Lung (tissue), 13 donors: ENCODE data around the gene FABP1. TPM values are rescaled to one million over a fixed set of nuclear protein-coding genes. Genes with fewer than 3 reads are reported as not detected.
A peak's percentile ranks its signal among the peaks of the same experiment; 100 is the strongest.

ENCODE experiments used
- ATAC-seq: fragments of 200-7000 bp; cut with Tn5 transposase; one replicate; pipeline ENCODE4 v1.9.1; 2020; ENCODE audit warnings: moderate number of reproducible peaks; ENCODE audit not compliant: insufficient read depth, low FRiP score
- DNase-seq, 3 donors: peaks; one replicate each; pipeline ENCODE4 v3.0.0-alpha.2; 2013 to 2017
- H3K27ac ChIP-seq, 2 donors: one replicate each; pipeline ENCODE4 v1.5.1; 2013; ENCODE audit warnings: mild to moderate bottlenecking in 2 of 2, moderate library complexity in 2 of 2, control low read depth in 1 of 2, inconsistent platforms in 1 of 2, low read depth in 1 of 2, low read length in 1 of 2
- H3K27me3 ChIP-seq, 3 donors: one replicate each; pipeline ENCODE4 v1.5.1; 2013; ENCODE audit warnings: low read length in 2 of 3; ENCODE audit not compliant: control insufficient read depth in 3 of 3, insufficient read depth in 3 of 3
- H3K36me3 ChIP-seq, 4 donors: one replicate each; pipeline ENCODE4 v1.5.1; 2013; ENCODE audit warnings: low read length in 4 of 4, mild to moderate bottlenecking in 1 of 4, moderate library complexity in 1 of 4; ENCODE audit not compliant: control insufficient read depth in 4 of 4, insufficient read depth in 4 of 4
- H3K4me1 ChIP-seq, 5 donors: one replicate each; pipeline ENCODE4 v1.5.1; 2013; ENCODE audit warnings: low read length in 5 of 5, mild to moderate bottlenecking in 2 of 5, moderate library complexity in 1 of 5; ENCODE audit not compliant: control insufficient read depth in 5 of 5, insufficient read depth in 5 of 5
- H3K4me3 ChIP-seq: one replicate; pipeline ENCODE4 v1.5.1; 2013; ENCODE audit warnings: mild to moderate bottlenecking, control low read depth, moderate library complexity
- H3K9ac ChIP-seq, 2 donors: one replicate each; pipeline ENCODE4 v1.5.1; 2013; ENCODE audit warnings: low read length in 2 of 2, control low read depth in 1 of 2; ENCODE audit not compliant: insufficient read depth in 1 of 2
- H3K9me3 ChIP-seq, 4 donors: one replicate each; pipeline ENCODE4 v1.5.1; 2013; ENCODE audit warnings: low read length in 3 of 4, mild to moderate bottlenecking in 1 of 4, moderate library complexity in 1 of 4; ENCODE audit not compliant: control insufficient read depth in 4 of 4, insufficient read depth in 3 of 4
- CTCF ChIP-seq: IDR thresholded peaks from 2 replicates; pipeline ENCODE4 v1.5.1; 2012; ENCODE audit warnings: mild to moderate bottlenecking; ENCODE audit errors: control extremely low read depth, extremely low read depth
- polyA plus RNA-seq, 2 donors: library from polyadenylated mRNA; stranded (reverse); fragments of 200-250 nt; gene quantifications; one replicate each; pipeline ENCODE4 v1.2.1, GENCODE V29; 2013
- small RNA-seq: library from RNA; depleted of rRNA; stranded (forward); fragments of <200 nt; gene quantifications from one replicate; pipeline ENCODE3, GENCODE V24; 2014; ENCODE audit warnings: low replicate concordance
- total RNA-seq, 2 donors: library from RNA; depleted of rRNA in 1 of 2; stranded (reverse); fragments of >200 nt in 1 of 2; gene quantifications; one replicate each; pipeline ENCODE4 v1.2.1, GENCODE V29; 2014 to 2021
- donor health status: control.
- donor health status: control.
- donor health status: Bipolar disorder and iron deficiency.
- donor health status: healthy.
- donor health status: DM: yes; HTN: yes; CAD: no.

The FABP1 gene
- total and polyA plus RNA-seq, 4 donors = 0.14 to 1.7 (median 0.40) TPM; not detected in 1

- Histone ChIP-seq H3K36me3 (no peaks in the 10 kb centered on the region), H3K27me3 (peaks cover 0 to 1% (median 0%) of the 10 kb centered on the region in 3 donors), H3K27ac (peak overlapping the region in 1 of 2 donors; percentile 17), H3K4me1 (peaks cover 0 to 2% (median 0%) of the 10 kb centered on the region in 5 donors), H3K4me3 (no peak overlapping the region), H3K9ac (no peak overlapping the region), H3K9me3 (peaks cover 0 to 1% (median 0%) of the 10 kb centered on the region in 4 donors)
- DNase-seq (no peak), ATAC-seq (no peak)
- no peak for TF ChIP-seq CTCF
These were observed 53.7 kb downstream of the FABP1 start for GRCh38 chr2:88074150-88074549.

Small RNAs within 50 kb of the gene (small RNA-seq; reads per million reads assigned to genes)
- not detected for gene MIR4780

Other genes starting within 250 kb of the FABP1 start
- gene RNU2-63P, start 111.5 kb downstream of the FABP1 start, total RNA-seq = 1 to 10 TPM in 1 of 2 donors, not detected in 1; 3.9 TPM
- gene RNU2-63P, start 111.5 kb downstream of the FABP1 start, polyA plus RNA-seq = not detected
- gene KRCC1, start 72.3 kb downstream of the FABP1 start, total RNA-seq = 10 to 100 TPM; 17.2 to 22.0 TPM
- 10 to 100 TPM; 20.3 to 31.2 TPM for gene KRCC1, start 72.3 kb downstream of the FABP1 start, polyA plus RNA-seq
- under 1 TPM in 1 of 2 donors, not detected in 1; 0.20 TPM for gene SMYD1, start 60.2 kb downstream of the FABP1 start, total RNA-seq
- gene SMYD1, start 60.2 kb downstream of the FABP1 start, polyA plus RNA-seq = not detected
- 10 to 100 TPM; 18.4 to 27.0 TPM for gene THNSL2, start 42.3 kb upstream of the FABP1 start, total RNA-seq
- 10 to 100 TPM; 11.9 to 21.3 TPM for gene THNSL2, start 42.3 kb upstream of the FABP1 start, polyA plus RNA-seq